NOMO-1 (cell line): ENCODE measurements around the gene DSG2.
"Not testable (repeated sequence)": the region's sequence is repeated elsewhere in the genome, so short reads cannot be mapped to it uniquely, and the experiment has no call there.

ENCODE experiments used
- DNase-seq, 2 experiments: peaks; one replicate each; lab custom pipeline; 2025; ENCODE audit not compliant: unreplicated experiment in 2 of 2; lab: John Stamatoyannopoulos, UW

The DSG2 gene

GRCh38 chr18:31498574-31499524 lies 872 bp downstream of the DSG2 start:
- no peak for DNase-seq

GRCh38 chr18:31500051-31500688 lies 2.2 kb downstream of the DSG2 start:
- DNase-seq, result peak; percentile 1 to 69

- DNase-seq, result no peak
Measured at GRCh38 chr18:31503011-31503410, 5.0 kb downstream of the DSG2 start.

- DNase-seq, result no peak
Measured at GRCh38 chr18:31504455-31505147, 6.6 kb downstream of the DSG2 start.

DNA sequence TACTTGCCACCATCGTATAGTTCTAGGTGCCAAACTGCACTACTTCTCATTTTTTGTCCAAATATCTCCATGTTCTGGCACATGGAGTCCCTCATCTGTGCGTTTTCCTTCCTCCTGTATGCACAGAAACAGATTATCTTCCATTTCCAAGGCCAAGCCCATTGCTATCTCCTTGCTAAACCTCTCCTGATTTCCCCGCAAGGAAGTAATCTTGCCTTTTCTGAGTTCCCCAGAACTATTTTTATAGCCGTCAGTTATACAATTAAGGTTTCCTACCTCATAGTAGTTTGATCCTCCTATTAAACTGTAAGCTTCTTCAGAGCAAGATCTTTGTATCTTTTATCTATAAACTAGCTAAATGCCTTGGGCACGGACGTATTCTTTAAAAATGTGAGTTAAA lies 7.2 kb downstream of the DSG2 start:
- DNase-seq, result no peak

GRCh38 chr18:31506024-31506742 lies 8.2 kb downstream of the DSG2 start:
- no peak for DNase-seq

DNA sequence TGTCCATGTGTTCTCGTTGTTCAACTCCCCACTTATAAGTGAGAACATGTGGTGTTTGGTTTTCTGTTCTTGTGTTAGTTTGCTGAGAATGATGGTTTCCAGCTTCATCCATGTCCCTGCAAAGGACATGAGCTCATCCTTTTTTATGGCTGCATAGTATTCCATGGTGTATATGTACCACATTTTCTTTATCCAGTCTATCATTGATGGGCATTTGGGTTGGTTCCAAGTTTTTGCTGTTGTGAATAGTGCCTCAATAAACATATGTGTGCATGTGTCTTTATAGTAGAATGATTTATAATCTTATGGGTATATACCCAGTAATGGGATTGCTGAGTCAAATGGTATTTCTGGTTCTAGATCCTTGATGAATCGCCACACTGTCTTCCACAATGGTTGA lies 9.1 kb downstream of the DSG2 start:
- DNase-seq, result not testable (repeated sequence)

- DNase-seq, result no peak
Measured at GRCh38 chr18:31508781-31509180, 10.8 kb downstream of the DSG2 start.

DNA sequence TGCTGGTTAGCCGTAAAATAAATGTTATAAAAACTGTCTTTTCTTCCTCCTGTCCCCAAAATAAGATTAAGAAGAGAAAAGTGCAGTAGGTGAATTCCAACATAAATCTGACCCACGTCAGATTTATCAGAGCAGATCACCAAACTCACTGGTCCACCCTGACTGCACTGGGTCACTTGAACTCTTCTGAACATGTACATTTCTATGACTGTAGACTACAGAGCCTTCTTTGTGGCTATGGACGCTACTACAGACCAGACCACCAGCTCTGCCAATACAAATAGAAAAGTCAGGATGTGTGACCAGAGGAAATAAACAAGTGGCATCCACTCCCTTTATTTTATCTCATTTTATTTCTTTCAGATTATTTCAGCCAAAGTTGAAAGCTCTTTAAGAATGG lies 11.6 kb downstream of the DSG2 start:
- no peak for DNase-seq

DNA sequence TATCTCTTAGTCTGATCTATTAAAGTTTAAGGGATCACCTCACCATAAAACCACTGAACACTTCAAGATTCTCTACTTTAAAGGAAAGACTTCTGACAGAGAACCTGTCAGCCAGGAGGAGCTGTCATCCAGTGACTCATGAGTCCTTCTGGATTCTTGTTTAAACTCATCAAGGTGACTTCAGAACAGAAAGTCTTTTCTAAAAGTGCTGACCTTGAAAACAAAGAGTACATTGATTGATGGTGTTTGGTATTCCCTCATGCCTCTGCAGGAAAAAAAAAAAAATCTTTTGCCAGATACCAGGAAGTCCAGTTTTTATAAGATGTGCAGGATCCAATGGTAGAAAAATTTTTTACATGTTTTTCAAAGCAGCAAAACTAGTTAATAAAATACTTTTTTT lies 12.3 kb downstream of the DSG2 start:
- no peak for DNase-seq

DNA sequence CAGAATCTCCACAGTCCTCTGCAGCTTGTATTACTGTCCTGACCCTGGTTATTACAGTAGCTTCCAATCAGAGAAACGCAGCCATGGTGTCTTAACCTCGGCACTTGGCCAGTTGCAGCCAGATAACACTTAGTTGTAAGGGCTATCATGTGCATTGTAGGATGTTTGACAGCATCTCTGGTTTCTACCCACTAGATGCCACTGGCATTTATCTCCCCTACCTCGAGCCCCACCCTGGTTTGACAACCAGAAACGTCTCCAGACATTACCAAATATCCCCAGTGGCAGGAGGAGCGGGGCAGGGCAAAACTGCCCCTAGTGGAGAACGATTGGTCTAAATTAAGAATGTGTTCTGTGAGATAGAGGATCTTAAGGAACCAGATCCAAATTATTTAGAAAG lies 13.1 kb downstream of the DSG2 start:
- no peak for DNase-seq

- DNase-seq, result no peak
Measured at GRCh38 chr18:31512203-31512764, 14.3 kb downstream of the DSG2 start.

GRCh38 chr18:31513189-31513935 lies 15.4 kb downstream of the DSG2 start:
- no peak for DNase-seq

GRCh38 chr18:31516437-31516836 lies 18.5 kb downstream of the DSG2 start:
- DNase-seq, result no peak

GRCh38 chr18:31526374-31526773 lies 28.4 kb downstream of the DSG2 start:
- DNase-seq, result no peak

- no peak for DNase-seq
Measured at GRCh38 chr18:31533236-31533635, 35.3 kb downstream of the DSG2 start.

- no peak for DNase-seq
Measured at GRCh38 chr18:31538837-31539236, 40.9 kb downstream of the DSG2 start.

- no peak for DNase-seq
Measured at GRCh38 chr18:31546476-31546875, 48.5 kb downstream of the DSG2 start.

DNA sequence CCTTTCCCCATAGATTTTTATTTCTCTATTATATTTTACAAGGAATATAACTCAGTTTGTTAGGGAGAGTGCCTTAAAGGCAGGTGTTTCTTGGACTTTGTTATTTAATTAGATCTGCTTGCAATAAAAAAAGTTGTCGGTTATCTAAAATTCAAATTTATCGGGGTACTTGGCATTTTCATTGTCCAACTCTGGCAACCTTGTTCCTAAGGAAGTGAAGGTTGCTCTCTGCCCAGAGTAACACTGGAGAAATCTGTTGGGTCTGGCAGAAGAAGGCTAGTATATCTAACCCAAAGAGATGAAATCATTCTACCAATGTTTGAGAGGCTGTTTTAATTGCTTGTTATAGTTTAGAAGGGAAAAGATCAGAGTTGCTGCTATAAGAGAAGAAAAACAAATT lies 50.9 kb downstream of the DSG2 start:
- no peak for DNase-seq

DNA sequence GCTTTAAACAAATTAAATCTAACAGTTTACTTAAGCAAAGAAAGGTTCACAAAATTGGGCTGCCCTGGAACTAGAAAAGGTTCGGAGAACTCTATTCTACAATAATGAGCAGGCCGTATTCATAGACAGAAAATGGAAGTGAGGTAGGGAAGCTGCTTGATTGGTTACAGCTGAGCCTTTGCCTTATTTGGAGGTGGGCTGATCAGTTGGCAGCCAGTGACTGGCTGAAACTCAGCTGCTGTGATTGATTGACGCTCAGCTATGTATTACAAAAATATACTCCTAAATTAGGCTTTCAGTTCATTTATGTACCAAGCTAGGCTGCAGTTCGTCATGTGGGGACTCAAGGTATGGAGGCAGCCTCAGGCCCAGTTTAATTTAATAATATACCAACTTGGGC lies 51.4 kb downstream of the DSG2 start:
- DNase-seq, result no peak
